Right lobe of liver (tissue), 4 donors: Measurements from ENCODE around the gene CREB3.

ENCODE experiments used
- POLR2A ChIP-seq: fragments of 450-650 bp; IDR thresholded peaks from one replicate; pipeline ENCODE4 v1.6.1; 2017; ENCODE audit warnings: antibody characterized with exemption, mild to moderate bottlenecking
- TF ChIP-seq, protein P1 (sequence below), 4 donors: fragments of 200-600 bp in 3 of 4; fragments of 450-650 bp in 1 of 4; IDR thresholded peaks; one replicate each; pipeline versions ENCODE4 v1.5.1 to v1.8.0; 2016 to 2022; ENCODE audit warnings: antibody characterized with exemption in 4 of 4, mild to moderate bottlenecking in 2 of 4
- donor health status: DM: no; HTN: no; CAD: no.
- donor health status: DM: no; HTN: no; CAD: no.
- donor health status: DM: no; HTN: yes; CAD: no.

DNA sequence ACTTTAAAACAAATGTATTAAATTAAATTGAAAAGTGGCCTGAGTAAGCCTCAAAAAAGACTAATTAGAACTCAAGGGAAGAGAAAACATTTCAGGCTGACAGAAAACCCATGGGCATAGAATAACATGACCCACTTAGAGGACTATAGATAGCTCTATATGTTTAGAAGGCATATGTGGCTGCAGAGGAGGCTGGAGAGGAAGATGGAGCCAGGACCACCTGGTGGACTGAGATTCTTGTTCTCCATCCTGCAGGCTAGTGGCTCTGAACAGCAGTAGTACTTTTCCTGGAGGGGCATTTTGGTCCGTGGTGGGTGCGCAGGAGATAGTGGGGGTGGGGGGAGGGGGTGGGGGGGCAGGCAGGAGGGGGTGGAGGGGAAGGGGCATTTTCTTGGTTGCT lies 48.6 kb downstream of the CREB3 start:
- no peak for TF ChIP-seq POLR2A
- TF ChIP-seq, protein P1, sequence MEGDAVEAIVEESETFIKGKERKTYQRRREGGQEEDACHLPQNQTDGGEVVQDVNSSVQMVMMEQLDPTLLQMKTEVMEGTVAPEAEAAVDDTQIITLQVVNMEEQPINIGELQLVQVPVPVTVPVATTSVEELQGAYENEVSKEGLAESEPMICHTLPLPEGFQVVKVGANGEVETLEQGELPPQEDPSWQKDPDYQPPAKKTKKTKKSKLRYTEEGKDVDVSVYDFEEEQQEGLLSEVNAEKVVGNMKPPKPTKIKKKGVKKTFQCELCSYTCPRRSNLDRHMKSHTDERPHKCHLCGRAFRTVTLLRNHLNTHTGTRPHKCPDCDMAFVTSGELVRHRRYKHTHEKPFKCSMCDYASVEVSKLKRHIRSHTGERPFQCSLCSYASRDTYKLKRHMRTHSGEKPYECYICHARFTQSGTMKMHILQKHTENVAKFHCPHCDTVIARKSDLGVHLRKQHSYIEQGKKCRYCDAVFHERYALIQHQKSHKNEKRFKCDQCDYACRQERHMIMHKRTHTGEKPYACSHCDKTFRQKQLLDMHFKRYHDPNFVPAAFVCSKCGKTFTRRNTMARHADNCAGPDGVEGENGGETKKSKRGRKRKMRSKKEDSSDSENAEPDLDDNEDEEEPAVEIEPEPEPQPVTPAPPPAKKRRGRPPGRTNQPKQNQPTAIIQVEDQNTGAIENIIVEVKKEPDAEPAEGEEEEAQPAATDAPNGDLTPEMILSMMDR (IDR thresholded peaks at IDR 0.05) = no peak
